ENCODE measurements around the gene IDNK. TPM values are rescaled to one million over a fixed set of nuclear protein-coding genes. Genes with fewer than 3 reads are reported as not detected.

IDNK gene
- total and polyA plus RNA-seq, 10 of the 15 experiments (the other 5 are each of a cell fraction or from before 2014, with no cell fraction given), result 7.0 to 19.1 (median 10.6) TPM

GRCh38 chr9:83671451-83671850, 48.5 kb downstream of the IDNK start:
- no peak overlapping the region for H3K4me3 ChIP-seq
- no peak for FAIRE-seq
- no peaks in the 10 kb centered on the region for H3K9me3 ChIP-seq (replicated peaks; ENCODE audit: control insufficient read depth, insufficient read depth, low read length)
- H3K27me3 ChIP-seq (replicated peaks in 1 of 2; ENCODE audit: control insufficient read depth in 2 of 2, insufficient read depth in 2 of 2, low read length in 1 of 2), result no peaks in the 10 kb centered on the region
- no peaks in the 10 kb centered on the region; the same call in 1 of the 2 replicates for H3K79me2 ChIP-seq (ENCODE audit: control insufficient read depth, insufficient read depth, low read length)
- no peak overlapping the region for H3K4me2 ChIP-seq (ENCODE audit: control insufficient read depth, insufficient read depth)
- intact Hi-C loops (cut with micrococcal nuclease; ENCODE audit: unreplicated experiment), result no loop called here
- no peak for TF ChIP-seq SREBF1 (IDR thresholded peaks at IDR 0.05; ENCODE audit: low read length)
- RAD21 ChIA-PET (ENCODE audit: unreplicated experiment), result no interaction called here
- H3K27ac ChIP-seq (ENCODE audit: control insufficient read depth, insufficient read depth), result no peak overlapping the region
- H3K36me3 ChIP-seq (ENCODE audit: control insufficient read depth in 2 of 2, insufficient read depth in 2 of 2, low read length in 1 of 2), result peaks cover 7 to 25% of the 10 kb centered on the region in 2 experiments
- CTCF ChIA-PET, result interaction anchor here (0.7 to 1.1 kb wide), 3 partner anchors 8 to 23 kb away, joined by 3 to 6 read pairs (median 3); no protein-coding TSS in a partner anchor
- no peak for ATAC-seq
- 88% methylated on average over 1 of the region's 1 CpG for WGBS (ENCODE audit: insufficient coverage, insufficient replicate concordance, low lambda C conversion rate, missing lambda C conversion rate)
- in situ Hi-C loops (cut with MboI), result no loop called here
- DNase-seq (ENCODE audit: low read depth, low spot score), result no peak
- no TSS peak for BruUV-seq (replicated peaks)
- POLR2A ChIA-PET, result interaction anchor here (0.6 to 1.6 kb wide), 2 partner anchors 12 to 684 kb away, joined by 3 to 4 read pairs; no protein-coding TSS in a partner anchor
- SMC1A ChIA-PET (ENCODE audit: uncharacterized antibody, unreplicated experiment), result interaction anchor here (0.8 to 1.6 kb wide), 3 partner anchors 10 to 14 kb away, joined by 3 to 5 read pairs (median 3); no protein-coding TSS in a partner anchor
- H3K4me1 ChIP-seq (ENCODE audit: control insufficient read depth, insufficient read depth, low read length), result peaks cover 3% of the 10 kb centered on the region; the same call in 1 of the 2 replicates
- H2AFZ ChIP-seq (ENCODE audit: control insufficient read depth, low read depth, low read length), result no peak overlapping the region
- no peak overlapping the region for H3K9ac ChIP-seq (ENCODE audit: control insufficient read depth, insufficient read depth, low read length)
- H4K20me1 ChIP-seq (ENCODE audit: control insufficient read depth, insufficient read depth), result no peaks in the 10 kb centered on the region

DNA sequence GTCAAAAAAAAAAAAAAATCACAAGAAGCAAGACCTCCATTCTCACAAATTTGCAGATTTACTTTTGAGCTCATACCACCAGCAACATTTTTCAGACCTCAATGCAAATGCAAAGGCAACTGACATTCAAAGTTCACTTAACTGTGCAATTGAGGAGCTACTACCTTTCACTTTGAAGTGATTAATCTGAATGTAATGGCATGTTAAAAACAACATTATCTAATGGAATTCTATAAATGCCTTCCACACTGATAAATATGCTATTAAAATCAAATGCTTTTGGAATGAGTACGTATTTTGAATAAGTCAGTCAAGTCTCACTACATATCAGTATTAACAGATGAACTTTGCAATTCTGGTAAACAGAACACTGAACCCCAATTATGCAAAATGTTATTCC, 52.5 kb downstream of the IDNK start:
- Histone ChIP-seq H3K4me3 (no peak overlapping the region), H3K27ac (ENCODE audit: control insufficient read depth, insufficient read depth) (no peak overlapping the region), H3K4me1 (ENCODE audit: control insufficient read depth, insufficient read depth, low read length) (no peaks in the 10 kb centered on the region), H3K9ac (ENCODE audit: control insufficient read depth, insufficient read depth, low read length) (no peak overlapping the region), H3K27me3 (replicated peaks in 1 of 2; ENCODE audit: control insufficient read depth in 2 of 2, insufficient read depth in 2 of 2, low read length in 1 of 2) (no peaks in the 10 kb centered on the region), H3K9me3 (replicated peaks; ENCODE audit: control insufficient read depth, insufficient read depth, low read length) (no peaks in the 10 kb centered on the region), H3K4me2 (ENCODE audit: control insufficient read depth, insufficient read depth) (no peak overlapping the region), H3K36me3 (ENCODE audit: control insufficient read depth in 2 of 2, insufficient read depth in 2 of 2, low read length in 1 of 2) (peaks cover 14 to 41% of the 10 kb centered on the region in 2 experiments), H4K20me1 (ENCODE audit: control insufficient read depth, insufficient read depth) (no peaks in the 10 kb centered on the region), H2AFZ (ENCODE audit: control insufficient read depth, low read depth, low read length) (no peak overlapping the region), H3K79me2 (ENCODE audit: control insufficient read depth, insufficient read depth, low read length) (peaks cover 9% of the 10 kb centered on the region)
- ChIA-PET RAD21 (ENCODE audit: unreplicated experiment) (interaction anchor here (1.2 kb wide), 1 partner anchor 31 kb away, joined by 3 read pairs; no protein-coding TSS in a partner anchor), POLR2A (no interaction called here), SMC1A (ENCODE audit: uncharacterized antibody, unreplicated experiment) (interaction anchor here (1.1 kb wide), 1 partner anchor 16 kb away, joined by 4 read pairs; no protein-coding TSS in a partner anchor), CTCF (interaction anchor here (1.0 kb wide), 1 partner anchor 9 kb away, joined by 3 read pairs; no protein-coding TSS in a partner anchor)
- 92% methylated on average over 1 of the region's 1 CpG for WGBS (ENCODE audit: insufficient coverage, insufficient replicate concordance, low lambda C conversion rate, missing lambda C conversion rate)
- no peak for ATAC-seq
- no TSS peak for BruUV-seq (replicated peaks)
- no peak for DNase-seq (ENCODE audit: low read depth, low spot score)
- intact Hi-C loops (cut with micrococcal nuclease; ENCODE audit: unreplicated experiment) (no loop called here), in situ Hi-C loops (cut with MboI) (no loop called here)
- FAIRE-seq, result no peak
- TF ChIP-seq ETV6 (conservative IDR thresholded peaks at IDR 0.05 in 1 of 2, IDR thresholded peaks at IDR 0.05 in 1 of 2; ENCODE audit: borderline replicate concordance in 1 of 2, low read depth in 1 of 2) (no peak), IRF4 (IDR thresholded peaks at IDR 0.05; ENCODE audit: low read depth, low read length) (no peak), KDM1A (IDR thresholded peaks at IDR 0.05; ENCODE audit: borderline replicate concordance) (no peak), SPI1 (IDR thresholded peaks at IDR 0.05; ENCODE audit: borderline replicate concordance, insufficient read depth, low read depth, low read length) (no peak), EP300 (IDR thresholded peaks at IDR 0.05; ENCODE audit: borderline replicate concordance in 1 of 2, control insufficient read depth in 1 of 2, low read depth in 2 of 2, low read length in 2 of 2) (no peak)
- TF ChIP-seq, protein P1, sequence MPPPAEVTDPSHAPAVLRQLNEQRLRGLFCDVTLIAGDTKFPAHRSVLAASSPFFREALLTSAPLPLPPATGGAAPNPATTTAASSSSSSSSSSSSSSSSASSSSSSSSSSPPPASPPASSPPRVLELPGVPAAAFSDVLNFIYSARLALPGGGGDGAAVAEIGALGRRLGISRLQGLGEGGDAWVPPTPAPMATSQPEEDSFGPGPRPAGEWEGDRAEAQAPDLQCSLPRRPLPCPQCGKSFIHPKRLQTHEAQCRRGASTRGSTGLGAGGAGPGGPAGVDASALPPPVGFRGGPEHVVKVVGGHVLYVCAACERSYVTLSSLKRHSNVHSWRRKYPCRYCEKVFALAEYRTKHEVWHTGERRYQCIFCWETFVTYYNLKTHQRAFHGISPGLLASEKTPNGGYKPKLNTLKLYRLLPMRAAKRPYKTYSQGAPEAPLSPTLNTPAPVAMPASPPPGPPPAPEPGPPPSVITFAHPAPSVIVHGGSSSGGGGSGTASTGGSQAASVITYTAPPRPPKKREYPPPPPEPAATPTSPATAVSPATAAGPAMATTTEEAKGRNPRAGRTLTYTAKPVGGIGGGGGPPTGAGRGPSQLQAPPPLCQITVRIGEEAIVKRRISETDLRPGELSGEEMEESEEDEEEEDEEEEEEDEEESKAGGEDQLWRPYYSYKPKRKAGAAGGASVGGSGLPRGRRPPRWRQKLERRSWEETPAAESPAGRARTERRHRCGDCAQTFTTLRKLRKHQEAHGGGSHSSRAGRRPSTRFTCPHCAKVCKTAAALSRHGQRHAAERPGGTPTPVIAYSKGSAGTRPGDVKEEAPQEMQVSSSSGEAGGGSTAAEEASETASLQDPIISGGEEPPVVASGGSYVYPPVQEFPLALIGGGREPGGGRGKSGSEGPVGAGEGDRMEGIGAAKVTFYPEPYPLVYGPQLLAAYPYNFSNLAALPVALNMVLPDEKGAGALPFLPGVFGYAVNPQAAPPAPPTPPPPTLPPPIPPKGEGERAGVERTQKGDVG (CRISPR knock-in tag; IDR thresholded peaks at IDR 0.05), result no peak
- TF ChIP-seq, protein P2, sequence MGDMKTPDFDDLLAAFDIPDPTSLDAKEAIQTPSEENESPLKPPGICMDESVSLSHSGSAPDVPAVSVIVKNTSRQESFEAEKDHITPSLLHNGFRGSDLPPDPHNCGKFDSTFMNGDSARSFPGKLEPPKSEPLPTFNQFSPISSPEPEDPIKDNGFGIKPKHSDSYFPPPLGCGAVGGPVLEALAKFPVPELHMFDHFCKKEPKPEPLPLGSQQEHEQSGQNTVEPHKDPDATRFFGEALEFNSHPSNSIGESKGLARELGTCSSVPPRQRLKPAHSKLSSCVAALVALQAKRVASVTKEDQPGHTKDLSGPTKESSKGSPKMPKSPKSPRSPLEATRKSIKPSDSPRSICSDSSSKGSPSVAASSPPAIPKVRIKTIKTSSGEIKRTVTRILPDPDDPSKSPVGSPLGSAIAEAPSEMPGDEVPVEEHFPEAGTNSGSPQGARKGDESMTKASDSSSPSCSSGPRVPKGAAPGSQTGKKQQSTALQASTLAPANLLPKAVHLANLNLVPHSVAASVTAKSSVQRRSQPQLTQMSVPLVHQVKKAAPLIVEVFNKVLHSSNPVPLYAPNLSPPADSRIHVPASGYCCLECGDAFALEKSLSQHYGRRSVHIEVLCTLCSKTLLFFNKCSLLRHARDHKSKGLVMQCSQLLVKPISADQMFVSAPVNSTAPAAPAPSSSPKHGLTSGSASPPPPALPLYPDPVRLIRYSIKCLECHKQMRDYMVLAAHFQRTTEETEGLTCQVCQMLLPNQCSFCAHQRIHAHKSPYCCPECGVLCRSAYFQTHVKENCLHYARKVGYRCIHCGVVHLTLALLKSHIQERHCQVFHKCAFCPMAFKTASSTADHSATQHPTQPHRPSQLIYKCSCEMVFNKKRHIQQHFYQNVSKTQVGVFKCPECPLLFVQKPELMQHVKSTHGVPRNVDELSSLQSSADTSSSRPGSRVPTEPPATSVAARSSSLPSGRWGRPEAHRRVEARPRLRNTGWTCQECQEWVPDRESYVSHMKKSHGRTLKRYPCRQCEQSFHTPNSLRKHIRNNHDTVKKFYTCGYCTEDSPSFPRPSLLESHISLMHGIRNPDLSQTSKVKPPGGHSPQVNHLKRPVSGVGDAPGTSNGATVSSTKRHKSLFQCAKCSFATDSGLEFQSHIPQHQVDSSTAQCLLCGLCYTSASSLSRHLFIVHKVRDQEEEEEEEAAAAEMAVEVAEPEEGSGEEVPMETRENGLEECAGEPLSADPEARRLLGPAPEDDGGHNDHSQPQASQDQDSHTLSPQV (IDR thresholded peaks at IDR 0.05), result no peak
